C4-2B (cell line): ENCODE results near the gene ZG16.

Experiments used
- H3K27ac ChIP-seq: fragments of 450-650 bp; 2 replicates; pipeline ENCODE4 v1.5.1; 2017
- CTCF ChIP-seq: fragments of 450-650 bp; conservative IDR thresholded peaks from 2 replicates; pipeline ENCODE4 v1.5.1; 2017; ENCODE audit warnings: mild to moderate bottlenecking
- ZFX ChIP-seq: fragments of 450-650 bp; IDR thresholded peaks from 2 replicates; pipeline ENCODE4 v1.6.1; 2017

Gene ZG16

GRCh38 chr16:29831490-29831889 lies 53.4 kb downstream of the ZG16 start:
- H3K27ac ChIP-seq: no peak overlapping the region
- no peak for TF ChIP-seq CTCF
- no peak for TF ChIP-seq ZFX
